GM12865 (cell line): Measurements from ENCODE around the gene CDKL1.
A peak's percentile ranks its signal among the peaks of the same experiment; 100 is the strongest.

ENCODE experiments used
- DNase-seq: peaks from one replicate; pipeline ENCODE4 v3.0.0; 2010; ENCODE audit warnings: low read depth
- H3K4me3 ChIP-seq: 2 replicates; pipeline ENCODE4 v1.5.1; 2011; ENCODE audit warnings: mild to moderate bottlenecking, low read depth, low read length, control low read depth
- CTCF ChIP-seq: IDR thresholded peaks from 2 replicates; pipeline ENCODE4 v1.5.1; 2011; ENCODE audit warnings: low read length, control low read depth, low read depth, inconsistent platforms; ENCODE audit not compliant: insufficient read depth; ENCODE audit errors: missing control alignments

Gene CDKL1

GRCh38 chr14:50350975-50351374 lies 45.7 kb downstream of the CDKL1 start:
- DNase-seq, result no peak
- no peak for TF ChIP-seq CTCF
- H3K4me3 ChIP-seq, result no peak overlapping the region

GRCh38 chr14:50348933-50349332 lies 47.7 kb downstream of the CDKL1 start:
- H3K4me3 ChIP-seq, result no peak overlapping the region
- TF ChIP-seq CTCF, result no peak
- DNase-seq, result no peak

- DNase-seq, result no peak
- H3K4me3 ChIP-seq, result no peak overlapping the region
Measured at GRCh38 chr14:50347521-50347920, 49.2 kb downstream of the CDKL1 start.

GRCh38 chr14:50345846-50346422 lies 50.7 kb downstream of the CDKL1 start:
- TF ChIP-seq CTCF, result no peak
- H3K4me3 ChIP-seq, result no peak overlapping the region

More at GRCh38 chr14:50347521-50347920, 49.2 kb downstream of the CDKL1 start:
- TF ChIP-seq CTCF, result no peak

GRCh38 chr14:50344876-50345563 lies 51.7 kb downstream of the CDKL1 start:
- no peak for TF ChIP-seq CTCF
- no peak overlapping the region for H3K4me3 ChIP-seq
- DNase-seq, result no peak

More at GRCh38 chr14:50345846-50346422, 50.7 kb downstream of the CDKL1 start:
- no peak for DNase-seq

GRCh38 chr14:50344116-50344775 lies 52.4 kb downstream of the CDKL1 start:
- no peak overlapping the region for H3K4me3 ChIP-seq
- no peak for TF ChIP-seq CTCF
- peak; percentile 77 for DNase-seq
